Loucy (cell line): Measurements from ENCODE around the gene ACAD11.

Experiments
- H2AFZ ChIP-seq: fragments of 200-600 bp; sonication (generic); 2 replicates; pipeline ENCODE4 v1.6.0; 2016; ENCODE audit warnings: antibody characterized with exemption, mild to moderate bottlenecking, low read length, moderate library complexity
- H3F3A ChIP-seq: fragments of 200-600 bp; 2 replicates; pipeline ENCODE4 v1.6.0; 2016; ENCODE audit warnings: antibody characterized with exemption, low read depth, mild to moderate bottlenecking
- H3K27me3 ChIP-seq: fragments of 200-600 bp; sonication (generic); 2 replicates; pipeline ENCODE4 v1.6.1; 2014; ENCODE audit warnings: low read length, mild to moderate bottlenecking; ENCODE audit not compliant: insufficient read depth, poor library complexity, severe bottlenecking
- H3K36me3 ChIP-seq: fragments of 200-600 bp; sonication (generic); 2 replicates; pipeline ENCODE4 v1.6.1; 2016; ENCODE audit warnings: low read length; ENCODE audit not compliant: insufficient read depth
- H3K4me1 ChIP-seq: fragments of 200-600 bp; sonication (generic); 2 replicates; pipeline ENCODE4 v1.5.1; 2014; ENCODE audit warnings: low read length, mild to moderate bottlenecking; ENCODE audit not compliant: insufficient read depth, poor library complexity, severe bottlenecking
- H3K4me2 ChIP-seq: fragments of 200-600 bp; sonication (generic); 2 replicates; pipeline ENCODE4 v1.6.0; 2014; ENCODE audit warnings: antibody characterized with exemption, low read length, low read depth, mild to moderate bottlenecking; ENCODE audit not compliant: poor library complexity, severe bottlenecking
- H3K4me3 ChIP-seq: fragments of 200-600 bp; sonication (generic); 2 replicates; pipeline ENCODE4 v1.5.1; 2014; ENCODE audit warnings: low read length, mild to moderate bottlenecking, mixed read lengths; ENCODE audit not compliant: poor library complexity, severe bottlenecking
- H3K79me2 ChIP-seq: fragments of 200-600 bp; sonication (generic); 2 replicates; pipeline ENCODE4 v1.6.1; 2014; ENCODE audit warnings: low read length; ENCODE audit not compliant: insufficient read depth
- H3K9ac ChIP-seq: fragments of 200-600 bp; sonication (generic); 2 replicates; pipeline ENCODE4 v1.6.0; 2014; ENCODE audit warnings: mild to moderate bottlenecking, low read depth, low read length, moderate library complexity; ENCODE audit not compliant: poor library complexity, severe bottlenecking
- H3K9me2 ChIP-seq: fragments of 200-600 bp; sonication (generic); replicated peaks from 2 replicates; pipeline ENCODE4 v1.6.1; 2016; ENCODE audit warnings: low read depth, low read length, mixed read lengths
- H3K9me3 ChIP-seq: fragments of 200-600 bp; sonication (generic); 2 replicates; pipeline ENCODE4 v1.6.1; 2014; ENCODE audit warnings: mild to moderate bottlenecking, antibody characterized with exemption, low read length, low read depth; ENCODE audit not compliant: insufficient read depth
- H4K20me1 ChIP-seq: fragments of 200-600 bp; sonication (generic); 2 replicates; pipeline ENCODE4 v1.6.0; 2014; ENCODE audit warnings: antibody characterized with exemption, low read length, mild to moderate bottlenecking; ENCODE audit not compliant: insufficient read depth, poor library complexity, severe bottlenecking
- EZH2phosphoT487 ChIP-seq: fragments of 200-600 bp; IDR thresholded peaks from 2 replicates; pipeline ENCODE4 v1.6.1; 2018; ENCODE audit warnings: antibody characterized with exemption, mild to moderate bottlenecking, moderate library complexity, borderline replicate concordance
- TF ChIP-seq, protein P1 (sequence below): fragments of 200-600 bp; sonication (generic); conservative IDR thresholded peaks from 2 replicates; pipeline ENCODE4 v1.5.1; 2014; ENCODE audit warnings: mild to moderate bottlenecking, antibody characterized with exemption, low read length

ACAD11 gene

GRCh38 chr3:132569153-132569552 is 90.5 kb downstream of the ACAD11 start:
- Histone ChIP-seq H3K4me3 (no peak overlapping the region), H4K20me1 (no peaks in the 10 kb centered on the region), H2AFZ (no peak overlapping the region), H3K4me1 (no peaks in the 10 kb centered on the region), H3K9me2 (no peaks in the 10 kb centered on the region), H3K4me2 (no peak overlapping the region), H3K9ac (no peak overlapping the region), H3F3A (no peaks in the 10 kb centered on the region), H3K9me3 (no peaks in the 10 kb centered on the region), H3K27me3 (no peaks in the 10 kb centered on the region), H3K79me2 (no peaks in the 10 kb centered on the region), H3K36me3 (no peaks in the 10 kb centered on the region)
- TF ChIP-seq, protein P1, sequence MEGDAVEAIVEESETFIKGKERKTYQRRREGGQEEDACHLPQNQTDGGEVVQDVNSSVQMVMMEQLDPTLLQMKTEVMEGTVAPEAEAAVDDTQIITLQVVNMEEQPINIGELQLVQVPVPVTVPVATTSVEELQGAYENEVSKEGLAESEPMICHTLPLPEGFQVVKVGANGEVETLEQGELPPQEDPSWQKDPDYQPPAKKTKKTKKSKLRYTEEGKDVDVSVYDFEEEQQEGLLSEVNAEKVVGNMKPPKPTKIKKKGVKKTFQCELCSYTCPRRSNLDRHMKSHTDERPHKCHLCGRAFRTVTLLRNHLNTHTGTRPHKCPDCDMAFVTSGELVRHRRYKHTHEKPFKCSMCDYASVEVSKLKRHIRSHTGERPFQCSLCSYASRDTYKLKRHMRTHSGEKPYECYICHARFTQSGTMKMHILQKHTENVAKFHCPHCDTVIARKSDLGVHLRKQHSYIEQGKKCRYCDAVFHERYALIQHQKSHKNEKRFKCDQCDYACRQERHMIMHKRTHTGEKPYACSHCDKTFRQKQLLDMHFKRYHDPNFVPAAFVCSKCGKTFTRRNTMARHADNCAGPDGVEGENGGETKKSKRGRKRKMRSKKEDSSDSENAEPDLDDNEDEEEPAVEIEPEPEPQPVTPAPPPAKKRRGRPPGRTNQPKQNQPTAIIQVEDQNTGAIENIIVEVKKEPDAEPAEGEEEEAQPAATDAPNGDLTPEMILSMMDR, result no peak

GRCh38 chr3:132568422-132568821 is 91.2 kb downstream of the ACAD11 start:
- TF ChIP-seq, protein P1, result no peak
- TF ChIP-seq EZH2phosphoT487, result no peak
- Histone ChIP-seq H3K4me3 (no peak overlapping the region), H3K27me3 (no peaks in the 10 kb centered on the region), H3K4me2 (no peak overlapping the region), H3K36me3 (no peaks in the 10 kb centered on the region), H3K9me2 (no peaks in the 10 kb centered on the region), H3F3A (no peaks in the 10 kb centered on the region), H3K9me3 (no peaks in the 10 kb centered on the region), H3K9ac (no peak overlapping the region), H2AFZ (no peak overlapping the region), H4K20me1 (no peaks in the 10 kb centered on the region), H3K79me2 (no peaks in the 10 kb centered on the region), H3K4me1 (no peaks in the 10 kb centered on the region)

GRCh38 chr3:132564070-132564465 is 95.5 kb downstream of the ACAD11 start:
- Histone ChIP-seq H2AFZ (no peak overlapping the region), H3K9me2 (no peaks in the 10 kb centered on the region), H3K27me3 (no peaks in the 10 kb centered on the region), H3F3A (no peaks in the 10 kb centered on the region), H3K36me3 (no peaks in the 10 kb centered on the region), H3K9ac (no peak overlapping the region), H3K4me1 (no peaks in the 10 kb centered on the region), H3K79me2 (no peaks in the 10 kb centered on the region), H3K4me2 (no peak overlapping the region), H3K4me3 (no peak overlapping the region), H3K9me3 (no peaks in the 10 kb centered on the region), H4K20me1 (no peaks in the 10 kb centered on the region)
- TF ChIP-seq, protein P1, result no peak
